GM12865 (cell line): ENCODE data around the gene STXBP5L.
A peak's percentile ranks its signal among the peaks of the same experiment; 100 is the strongest.

Experiments
- DNase-seq: peaks from one replicate; pipeline ENCODE4 v3.0.0; 2010; ENCODE audit warnings: low read depth
- H3K4me3 ChIP-seq: 2 replicates; pipeline ENCODE4 v1.5.1; 2011; ENCODE audit warnings: mild to moderate bottlenecking, low read depth, low read length, control low read depth
- CTCF ChIP-seq: IDR thresholded peaks from 2 replicates; pipeline ENCODE4 v1.5.1; 2011; ENCODE audit warnings: low read length, control low read depth, low read depth, inconsistent platforms; ENCODE audit not compliant: insufficient read depth; ENCODE audit errors: missing control alignments

STXBP5L gene

DNA sequence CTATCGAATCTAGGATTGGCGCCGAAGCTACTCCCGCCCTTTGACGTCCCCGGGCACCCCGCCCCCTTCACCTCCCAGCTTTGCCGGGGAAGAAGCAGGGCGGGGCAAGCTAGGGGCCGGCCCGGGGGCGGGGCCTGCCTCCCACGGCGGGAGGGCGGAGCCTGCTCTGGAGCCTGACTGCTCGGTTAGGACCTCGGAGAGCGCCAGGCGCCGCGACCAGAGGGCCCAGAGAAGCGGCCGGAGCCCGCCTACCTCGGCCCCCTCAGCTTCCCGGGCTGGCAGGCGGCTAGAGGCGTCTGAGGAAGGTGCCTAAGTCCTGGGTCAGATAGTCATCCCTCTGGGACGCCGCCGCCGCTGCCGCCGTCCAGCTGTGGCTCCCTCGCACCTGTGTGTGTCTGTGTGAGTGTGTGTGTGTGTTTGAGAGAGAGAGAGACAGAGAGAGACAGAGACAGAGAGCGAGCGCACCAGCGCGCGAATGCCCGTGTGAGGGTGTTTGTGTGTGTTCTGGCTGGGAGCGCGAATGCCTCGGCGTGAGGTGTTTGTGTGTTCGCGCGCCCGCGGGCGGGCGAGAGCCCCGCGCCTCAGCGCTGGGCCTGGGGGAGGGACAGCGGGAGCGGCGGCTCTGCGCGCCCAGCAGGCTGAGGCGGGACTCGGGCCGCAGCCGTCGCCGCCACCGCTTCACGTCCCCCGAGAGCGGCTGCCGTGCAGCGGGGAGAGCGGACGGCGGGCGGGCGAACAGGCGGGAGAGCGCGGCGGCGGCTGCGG is at the start of gene STXBP5L:
Gene STXBP5L, plus strand, starts transcription at position 176 of the 765 bp plus-strand sequence. CDS start 1,374 bp downstream, outside the sequence.
- DNase-seq: peak; percentile 77
- H3K4me3 ChIP-seq: peak within 1 kb of the TSS; percentile 16
- TF ChIP-seq CTCF: no peak

DNA sequence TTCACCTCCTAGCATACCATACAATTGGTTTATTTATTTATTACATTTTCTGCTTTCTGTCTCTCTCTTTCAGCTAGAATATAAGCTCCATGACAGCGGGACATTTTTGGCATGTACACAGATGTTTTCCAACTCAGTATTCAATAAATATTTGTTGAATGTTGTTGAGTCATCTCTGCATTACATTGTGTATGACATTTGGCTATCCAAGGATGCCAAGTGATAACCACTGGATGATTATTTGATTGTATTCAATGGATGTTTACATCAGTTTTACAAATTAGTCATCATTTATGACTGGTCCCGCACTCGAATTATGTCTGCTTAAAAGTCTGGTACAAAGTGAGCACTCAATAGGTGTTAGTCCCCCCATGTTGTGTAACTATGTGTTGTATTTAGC is 49.5 kb upstream of the STXBP5L start:
- no peak overlapping the region for H3K4me3 ChIP-seq
- no peak for TF ChIP-seq CTCF
- DNase-seq: no peak

DNA sequence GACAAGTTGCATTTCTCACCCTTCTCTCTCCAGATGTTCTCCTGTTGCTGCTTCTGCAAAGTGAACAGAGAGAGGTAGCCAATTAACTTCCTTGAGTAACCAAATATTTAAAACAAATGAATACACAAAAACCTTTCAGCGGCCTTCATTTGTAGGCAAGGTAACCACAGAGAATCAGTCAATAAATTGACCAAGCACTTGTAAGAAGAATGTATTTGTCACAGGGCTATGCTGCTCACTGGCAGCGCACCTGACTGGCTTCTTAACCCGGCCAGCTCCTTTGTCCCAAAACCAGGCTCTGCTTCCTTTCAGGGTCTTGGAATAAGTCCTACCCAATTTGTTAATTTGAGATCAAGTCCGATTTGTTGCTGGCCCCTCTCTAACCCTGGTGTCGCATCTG is 43.5 kb upstream of the STXBP5L start:
- TF ChIP-seq CTCF: no peak
- no peak for DNase-seq
- H3K4me3 ChIP-seq: no peak overlapping the region

- no peak for DNase-seq
- no peak for TF ChIP-seq CTCF
- no peak overlapping the region for H3K4me3 ChIP-seq
These were observed 32.5 kb upstream of the STXBP5L start for GRCh38 chr3:120875507-120875906.

DNA sequence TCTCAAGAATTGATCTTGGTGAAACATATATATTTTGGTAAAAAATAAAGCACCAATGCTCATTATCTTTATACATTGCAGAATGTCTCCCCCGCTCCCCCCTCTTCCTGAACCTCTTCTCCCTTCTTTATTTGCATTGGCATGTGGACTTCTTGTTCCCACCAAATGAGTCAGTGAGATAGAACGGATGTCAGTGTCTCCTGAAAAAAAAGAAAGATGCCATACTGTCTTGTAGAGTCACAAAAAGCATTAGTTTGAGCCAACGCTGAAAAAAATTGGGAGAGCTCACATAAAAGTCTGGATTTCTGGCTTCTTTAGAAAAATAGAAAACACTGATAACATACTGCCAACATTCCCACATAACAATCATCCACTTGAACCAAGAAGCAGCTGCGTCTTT is 32.0 kb upstream of the STXBP5L start:
- H3K4me3 ChIP-seq: no peak overlapping the region
- no peak for DNase-seq
- no peak for TF ChIP-seq CTCF

DNA sequence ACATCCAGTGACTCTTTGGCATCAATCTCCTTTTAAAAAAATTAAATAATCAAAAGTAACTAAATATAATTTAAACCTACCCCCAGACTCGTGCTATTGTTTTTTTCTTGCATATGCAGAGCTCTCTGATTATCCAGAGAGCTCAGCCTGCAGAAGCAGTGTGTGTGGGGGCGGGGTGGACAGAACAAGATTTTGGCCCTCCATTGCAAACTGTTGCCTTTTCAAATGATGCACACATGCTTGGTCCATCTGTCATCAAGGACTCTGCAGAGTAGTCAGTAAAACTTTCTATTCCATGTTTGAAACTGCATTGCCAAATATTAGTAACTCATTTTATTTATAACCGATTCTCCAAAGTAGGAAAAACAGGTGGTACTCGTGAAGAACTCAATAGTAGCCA is 28.6 kb upstream of the STXBP5L start:
- no peak for TF ChIP-seq CTCF
- no peak overlapping the region for H3K4me3 ChIP-seq
- no peak for DNase-seq

GRCh38 chr3:120892921-120893320 is 15.1 kb upstream of the STXBP5L start:
- no peak for DNase-seq
- H3K4me3 ChIP-seq: no peak overlapping the region
- TF ChIP-seq CTCF: no peak
